PFSK-1 (cell line): ENCODE results near the gene TGFBRAP1.

Experiments
- FOXP2 ChIP-seq: optimal IDR thresholded peaks from 2 replicates; pipeline ENCODE3; 2011; ENCODE audit warnings: borderline replicate concordance, control low read depth, inconsistent platforms; ENCODE audit not compliant: insufficient read depth; ENCODE audit errors: extremely low read length, extremely low read depth
- POLR2AphosphoS5 ChIP-seq: IDR thresholded peaks from 2 replicates; pipeline ENCODE4 v1.6.1; 2012; ENCODE audit warnings: low read depth, mild to moderate bottlenecking, control low read depth, low read length, moderate library complexity
- SIN3A ChIP-seq: IDR thresholded peaks from 2 replicates; pipeline ENCODE4 v1.6.1; 2012; ENCODE audit warnings: mild to moderate bottlenecking, low read length, moderate library complexity, borderline replicate concordance; ENCODE audit not compliant: insufficient read depth
- TF ChIP-seq, protein P1 (sequence below), 2 experiments: IDR thresholded peaks; 2 replicates each; pipeline versions ENCODE4 v1.6.1 to v1.8.0; 2011 to 2012; ENCODE audit warnings: low read depth in 2 of 2, low read length in 2 of 2, control low read depth in 1 of 2, inconsistent platforms in 1 of 2, mild to moderate bottlenecking in 1 of 2, moderate library complexity in 1 of 2; ENCODE audit not compliant: insufficient read depth in 1 of 2

DNA sequence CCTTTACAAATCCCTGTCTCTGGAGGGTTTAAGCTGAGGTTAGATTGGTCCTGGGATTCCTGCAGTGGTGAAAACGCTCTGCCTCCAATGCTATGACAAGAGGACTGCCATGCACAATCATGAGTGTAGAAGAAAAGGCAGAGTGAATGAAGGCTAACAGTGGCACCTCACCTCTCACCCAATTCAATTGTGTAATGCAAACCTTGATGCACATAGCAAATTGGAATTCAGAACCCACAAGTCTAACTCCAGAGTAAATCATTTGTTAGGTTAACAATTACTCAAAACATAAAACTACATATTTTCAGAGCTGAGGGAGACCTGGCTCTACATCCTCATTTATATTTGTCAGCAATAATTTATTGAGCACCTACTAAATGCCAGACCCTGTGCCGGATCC is 1.8 kb downstream of the TGFBRAP1 start:
- TF ChIP-seq POLR2AphosphoS5: no peak
- TF ChIP-seq SIN3A: no peak
- TF ChIP-seq, protein P1, sequence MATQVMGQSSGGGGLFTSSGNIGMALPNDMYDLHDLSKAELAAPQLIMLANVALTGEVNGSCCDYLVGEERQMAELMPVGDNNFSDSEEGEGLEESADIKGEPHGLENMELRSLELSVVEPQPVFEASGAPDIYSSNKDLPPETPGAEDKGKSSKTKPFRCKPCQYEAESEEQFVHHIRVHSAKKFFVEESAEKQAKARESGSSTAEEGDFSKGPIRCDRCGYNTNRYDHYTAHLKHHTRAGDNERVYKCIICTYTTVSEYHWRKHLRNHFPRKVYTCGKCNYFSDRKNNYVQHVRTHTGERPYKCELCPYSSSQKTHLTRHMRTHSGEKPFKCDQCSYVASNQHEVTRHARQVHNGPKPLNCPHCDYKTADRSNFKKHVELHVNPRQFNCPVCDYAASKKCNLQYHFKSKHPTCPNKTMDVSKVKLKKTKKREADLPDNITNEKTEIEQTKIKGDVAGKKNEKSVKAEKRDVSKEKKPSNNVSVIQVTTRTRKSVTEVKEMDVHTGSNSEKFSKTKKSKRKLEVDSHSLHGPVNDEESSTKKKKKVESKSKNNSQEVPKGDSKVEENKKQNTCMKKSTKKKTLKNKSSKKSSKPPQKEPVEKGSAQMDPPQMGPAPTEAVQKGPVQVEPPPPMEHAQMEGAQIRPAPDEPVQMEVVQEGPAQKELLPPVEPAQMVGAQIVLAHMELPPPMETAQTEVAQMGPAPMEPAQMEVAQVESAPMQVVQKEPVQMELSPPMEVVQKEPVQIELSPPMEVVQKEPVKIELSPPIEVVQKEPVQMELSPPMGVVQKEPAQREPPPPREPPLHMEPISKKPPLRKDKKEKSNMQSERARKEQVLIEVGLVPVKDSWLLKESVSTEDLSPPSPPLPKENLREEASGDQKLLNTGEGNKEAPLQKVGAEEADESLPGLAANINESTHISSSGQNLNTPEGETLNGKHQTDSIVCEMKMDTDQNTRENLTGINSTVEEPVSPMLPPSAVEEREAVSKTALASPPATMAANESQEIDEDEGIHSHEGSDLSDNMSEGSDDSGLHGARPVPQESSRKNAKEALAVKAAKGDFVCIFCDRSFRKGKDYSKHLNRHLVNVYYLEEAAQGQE (IDR thresholded peaks at IDR 0.05; ENCODE audit: insufficient read depth in 1 of 2, low read depth in 2 of 2, low read length in 2 of 2): no peak
- no peak for TF ChIP-seq FOXP2
